H1 (cell line): ENCODE measurements around the gene SMARCD1. TPM values are rescaled to one million over a fixed set of nuclear protein-coding genes. Genes with fewer than 3 reads are reported as not detected.
A peak's percentile ranks its signal among the peaks of the same experiment; 100 is the strongest.

Experiments used
- polyA plus RNA-seq, 7 experiments: library from polyadenylated mRNA; depleted of rRNA in 3 of 7; stranded (reverse) in 5 of 7; unstranded in 2 of 7; fragments of >200 nt in 5 of 7; fragments of 200-250 nt in 2 of 7; gene quantifications; 1 replicate in 5 of 7; 2 replicates in 1 of 7; 4 replicates in 1 of 7; pipeline versions ENCODE4 v1.2.1 to v1.2.3, GENCODE V29; 2011 to 2013; ENCODE audit warnings: missing spikeins in 2 of 7, mixed read lengths in 2 of 7
- total RNA-seq: library from RNA; stranded (reverse); fragmentation: NEBNext Ultra II Directional; extraction: Animal tissue kit (Norgen Biotek cat#: 25700); gene quantifications from 2 replicates; pipeline ENCODE4 v1.2.1, GENCODE V29; 2021
- TF ChIP-seq, protein P1 (sequence below), 3 experiments: IDR thresholded peaks; 1 replicate in 2 of 3; 2 replicates in 1 of 3; pipeline versions ENCODE4 v1.5.1 to v1.6.1; 2011; ENCODE audit warnings: low read length in 3 of 3, mild to moderate bottlenecking in 3 of 3, inconsistent platforms in 2 of 3, low read depth in 1 of 3, moderate library complexity in 1 of 3; ENCODE audit not compliant: insufficient read depth in 1 of 3; ENCODE audit errors: control extremely low read depth in 1 of 3

The SMARCD1 gene
- total and polyA plus RNA-seq, 2 of the 8 experiments (the other 6 are each of a cell fraction or from before 2014, with no cell fraction given) = 128 to 130 TPM

DNA sequence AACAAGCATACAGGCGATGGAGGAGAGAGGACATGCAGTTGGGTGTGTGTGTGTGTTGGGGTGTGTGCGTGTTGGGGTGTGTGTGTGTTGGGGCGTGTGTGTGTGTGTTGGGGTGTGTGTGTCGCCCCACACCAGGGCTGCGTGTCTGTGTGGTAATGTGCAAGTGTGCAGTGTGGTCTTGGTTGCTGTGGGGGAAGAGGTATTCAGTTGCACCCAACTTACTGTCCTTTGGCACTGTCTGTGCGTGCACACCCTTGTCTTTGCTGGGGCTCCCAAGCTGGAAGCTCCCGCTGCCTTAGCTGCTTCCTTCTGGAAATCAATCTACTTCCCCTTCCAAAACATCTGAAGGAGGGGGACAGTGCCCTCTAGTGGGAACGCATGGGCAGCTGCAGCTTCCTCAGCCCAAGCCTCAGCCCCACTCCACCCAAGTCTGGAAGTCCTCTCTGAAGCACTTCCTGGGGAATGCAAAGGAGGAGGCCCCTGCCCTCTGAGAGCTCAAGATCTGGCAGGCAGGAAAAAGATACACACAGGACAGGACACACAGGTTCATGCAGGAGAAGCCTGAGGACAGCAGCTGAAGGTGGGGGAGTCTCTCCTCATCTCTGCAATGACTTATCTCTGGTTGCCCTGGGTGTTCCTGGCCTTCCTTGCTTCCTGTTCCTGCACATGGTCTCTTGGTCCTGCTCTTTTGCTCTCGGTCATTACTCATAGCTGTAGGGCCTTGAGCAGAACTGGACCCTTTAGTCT, 14.7 kb upstream of the SMARCD1 start (continued):
- TF ChIP-seq, protein P1, sequence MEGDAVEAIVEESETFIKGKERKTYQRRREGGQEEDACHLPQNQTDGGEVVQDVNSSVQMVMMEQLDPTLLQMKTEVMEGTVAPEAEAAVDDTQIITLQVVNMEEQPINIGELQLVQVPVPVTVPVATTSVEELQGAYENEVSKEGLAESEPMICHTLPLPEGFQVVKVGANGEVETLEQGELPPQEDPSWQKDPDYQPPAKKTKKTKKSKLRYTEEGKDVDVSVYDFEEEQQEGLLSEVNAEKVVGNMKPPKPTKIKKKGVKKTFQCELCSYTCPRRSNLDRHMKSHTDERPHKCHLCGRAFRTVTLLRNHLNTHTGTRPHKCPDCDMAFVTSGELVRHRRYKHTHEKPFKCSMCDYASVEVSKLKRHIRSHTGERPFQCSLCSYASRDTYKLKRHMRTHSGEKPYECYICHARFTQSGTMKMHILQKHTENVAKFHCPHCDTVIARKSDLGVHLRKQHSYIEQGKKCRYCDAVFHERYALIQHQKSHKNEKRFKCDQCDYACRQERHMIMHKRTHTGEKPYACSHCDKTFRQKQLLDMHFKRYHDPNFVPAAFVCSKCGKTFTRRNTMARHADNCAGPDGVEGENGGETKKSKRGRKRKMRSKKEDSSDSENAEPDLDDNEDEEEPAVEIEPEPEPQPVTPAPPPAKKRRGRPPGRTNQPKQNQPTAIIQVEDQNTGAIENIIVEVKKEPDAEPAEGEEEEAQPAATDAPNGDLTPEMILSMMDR (IDR thresholded peaks at IDR 0.05; ENCODE audit: control extremely low read depth in 1 of 3, insufficient read depth in 1 of 3, low read depth in 1 of 3, low read length in 3 of 3) = peak; percentile 84 to 98 (median 96)
